Tibial artery (tissue), 4 donors: Measurements from ENCODE around the gene TMEM256.

ENCODE experiments used
- DNase-seq, 2 donors: peaks; one replicate each; pipeline ENCODE4 v3.0.0-alpha.2; 2019
- H3K27ac ChIP-seq, 2 donors: fragments of 200-600 bp; sonication (generic) in 1 of 2; 1 replicate in 1 of 2; 2 replicates in 1 of 2; pipeline ENCODE4 v1.5.1; 2018 to 2019; ENCODE audit warnings: mild to moderate bottlenecking in 1 of 2
- H3K27me3 ChIP-seq, 2 donors: fragments of 200-600 bp; sonication (generic) in 1 of 2; one replicate each; pipeline versions ENCODE4 v1.5.1 to v1.6.0; 2016 to 2019
- H3K36me3 ChIP-seq, 3 donors: fragments of 200-600 bp; sonication (generic) in 2 of 3; one replicate each; pipeline ENCODE4 v1.5.1; 2016 to 2019; ENCODE audit warnings: mild to moderate bottlenecking in 2 of 3
- H3K4me1 ChIP-seq, 4 donors: fragments of 200-600 bp; sonication (generic) in 2 of 4; 1 replicate in 3 of 4; 2 replicates in 1 of 4; pipeline ENCODE4 v1.5.1; 2016 to 2019
- H3K4me3 ChIP-seq, 2 donors: fragments of 200-600 bp; sonication (generic) in 1 of 2; 1 replicate in 1 of 2; 2 replicates in 1 of 2; pipeline ENCODE4 v1.5.1; 2018 to 2019; ENCODE audit warnings: mild to moderate bottlenecking in 2 of 2
- H3K9me3 ChIP-seq, 3 donors: fragments of 200-600 bp; sonication (generic) in 1 of 3; one replicate each; pipeline ENCODE4 v1.5.1; 2016 to 2019
- intact Hi-C: fragments of 100-400 bp; cut with DNase I; formaldehyde crosslinking; loops from one replicate; pipeline ENCODE4 v1.15.0; 2023; ENCODE audit warnings: low total_unique reads
- TF ChIP-seq, protein P1 (sequence below), 2 experiments: fragments of 200-600 bp in 1 of 2; fragments of 450-650 bp in 1 of 2; IDR thresholded peaks; one replicate each; pipeline ENCODE4 v1.5.1; 2017 to 2019; ENCODE audit warnings: antibody characterized with exemption in 2 of 2, mild to moderate bottlenecking in 1 of 2, moderate library complexity in 1 of 2

Gene TMEM256

DNA sequence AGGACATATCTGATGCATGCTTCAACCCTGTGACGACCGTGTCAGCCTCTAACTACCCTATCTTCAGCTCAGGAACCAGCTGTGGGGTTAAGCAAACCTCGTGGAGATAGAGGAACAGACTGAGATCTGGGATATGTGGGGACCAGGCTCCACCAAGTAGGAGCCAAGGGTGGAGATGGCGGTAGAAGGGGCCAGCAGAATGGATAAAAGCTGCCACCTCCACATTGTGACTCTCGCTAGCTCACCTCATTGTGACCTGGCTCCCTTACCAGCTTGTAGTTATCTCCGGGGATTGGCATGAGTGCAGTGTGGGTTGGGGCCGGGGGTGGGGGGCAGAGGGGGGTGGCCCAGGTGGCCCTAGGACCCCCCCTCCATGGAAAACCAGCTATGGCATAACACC lies 21.4 kb upstream of the TMEM256 start, which contains the start of gene SPEM2:
SPEM2 (plus strand) TSS at position 301 of the 400 bp plus-strand sequence; CDS start at position 374, 73 bp downstream.
- TF ChIP-seq, protein P1, sequence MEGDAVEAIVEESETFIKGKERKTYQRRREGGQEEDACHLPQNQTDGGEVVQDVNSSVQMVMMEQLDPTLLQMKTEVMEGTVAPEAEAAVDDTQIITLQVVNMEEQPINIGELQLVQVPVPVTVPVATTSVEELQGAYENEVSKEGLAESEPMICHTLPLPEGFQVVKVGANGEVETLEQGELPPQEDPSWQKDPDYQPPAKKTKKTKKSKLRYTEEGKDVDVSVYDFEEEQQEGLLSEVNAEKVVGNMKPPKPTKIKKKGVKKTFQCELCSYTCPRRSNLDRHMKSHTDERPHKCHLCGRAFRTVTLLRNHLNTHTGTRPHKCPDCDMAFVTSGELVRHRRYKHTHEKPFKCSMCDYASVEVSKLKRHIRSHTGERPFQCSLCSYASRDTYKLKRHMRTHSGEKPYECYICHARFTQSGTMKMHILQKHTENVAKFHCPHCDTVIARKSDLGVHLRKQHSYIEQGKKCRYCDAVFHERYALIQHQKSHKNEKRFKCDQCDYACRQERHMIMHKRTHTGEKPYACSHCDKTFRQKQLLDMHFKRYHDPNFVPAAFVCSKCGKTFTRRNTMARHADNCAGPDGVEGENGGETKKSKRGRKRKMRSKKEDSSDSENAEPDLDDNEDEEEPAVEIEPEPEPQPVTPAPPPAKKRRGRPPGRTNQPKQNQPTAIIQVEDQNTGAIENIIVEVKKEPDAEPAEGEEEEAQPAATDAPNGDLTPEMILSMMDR (IDR thresholded peaks at IDR 0.05): no peak
- no peak for DNase-seq
- Histone ChIP-seq H3K4me1 (no peaks in the 10 kb centered on the region), H3K27me3 (no peaks in the 10 kb centered on the region), H3K27ac (no peak within 1 kb of the TSS), H3K9me3 (no peaks in the 10 kb centered on the region), H3K4me3 (no peak within 1 kb of the TSS), H3K36me3 (no peaks in the 10 kb centered on the region)
- intact Hi-C loops: no loop called here

DNA sequence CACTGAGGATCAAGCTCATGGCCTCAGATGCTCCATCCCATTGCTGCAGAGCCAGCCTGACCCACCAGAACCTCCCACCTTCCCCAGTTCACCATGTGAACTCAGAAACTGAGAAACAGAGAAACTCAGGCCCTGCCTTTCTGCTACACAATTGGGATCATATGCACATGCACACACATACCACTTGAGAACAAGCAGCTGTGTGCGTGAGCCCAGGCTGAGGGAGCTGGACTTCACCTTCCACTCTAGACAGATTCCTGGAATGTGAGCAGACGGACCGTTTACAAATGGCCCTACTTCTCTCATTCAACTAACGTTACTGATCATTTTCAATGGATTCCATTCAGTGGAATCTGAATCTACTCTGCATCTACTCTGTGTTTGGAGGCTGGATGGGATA lies 19.8 kb upstream of the TMEM256 start:
- H3K4me1 ChIP-seq: no peaks in the 10 kb centered on the region
- H3K9me3 ChIP-seq: no peaks in the 10 kb centered on the region
- no peak overlapping the region for H3K4me3 ChIP-seq
- DNase-seq: no peak
- TF ChIP-seq, protein P1 (IDR thresholded peaks at IDR 0.05): no peak
- H3K36me3 ChIP-seq: no peaks in the 10 kb centered on the region
- H3K27ac ChIP-seq: no peak overlapping the region
- intact Hi-C loops: no loop called here
- peaks cover 0 to 7% of the 10 kb centered on the region in 2 donors for H3K27me3 ChIP-seq

DNA sequence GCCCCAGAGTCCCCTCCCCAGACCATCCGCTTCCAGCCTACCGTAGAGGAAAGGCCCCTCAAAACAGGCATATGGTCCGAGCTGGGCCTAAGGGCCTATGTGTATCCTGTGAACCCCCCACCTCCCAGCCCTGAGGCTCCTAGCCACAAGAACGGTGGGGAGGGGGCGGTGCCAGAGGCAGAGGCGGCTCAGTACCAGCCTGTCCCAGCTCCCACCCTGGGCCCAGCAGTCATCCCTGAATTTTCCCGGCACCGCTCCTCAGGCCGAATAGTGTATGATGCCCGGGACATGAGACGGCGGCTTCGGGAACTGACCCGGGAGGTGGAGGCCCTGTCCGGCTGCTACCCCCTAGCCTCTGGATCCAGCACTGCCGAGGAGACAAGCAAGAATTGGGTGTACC lies 17.3 kb upstream of the TMEM256 start:
- H3K27me3 ChIP-seq: peaks cover 0 to 9% of the 10 kb centered on the region in 2 donors
- DNase-seq: no peak
- TF ChIP-seq, protein P1 (IDR thresholded peaks at IDR 0.05): no peak
- H3K9me3 ChIP-seq: no peaks in the 10 kb centered on the region
- H3K4me1 ChIP-seq: no peaks in the 10 kb centered on the region
- no peak overlapping the region for H3K4me3 ChIP-seq
- no peak overlapping the region for H3K27ac ChIP-seq
- intact Hi-C loops: no loop called here
- H3K36me3 ChIP-seq: peaks cover 0 to 19% (median 13%) of the 10 kb centered on the region in 3 donors

DNA sequence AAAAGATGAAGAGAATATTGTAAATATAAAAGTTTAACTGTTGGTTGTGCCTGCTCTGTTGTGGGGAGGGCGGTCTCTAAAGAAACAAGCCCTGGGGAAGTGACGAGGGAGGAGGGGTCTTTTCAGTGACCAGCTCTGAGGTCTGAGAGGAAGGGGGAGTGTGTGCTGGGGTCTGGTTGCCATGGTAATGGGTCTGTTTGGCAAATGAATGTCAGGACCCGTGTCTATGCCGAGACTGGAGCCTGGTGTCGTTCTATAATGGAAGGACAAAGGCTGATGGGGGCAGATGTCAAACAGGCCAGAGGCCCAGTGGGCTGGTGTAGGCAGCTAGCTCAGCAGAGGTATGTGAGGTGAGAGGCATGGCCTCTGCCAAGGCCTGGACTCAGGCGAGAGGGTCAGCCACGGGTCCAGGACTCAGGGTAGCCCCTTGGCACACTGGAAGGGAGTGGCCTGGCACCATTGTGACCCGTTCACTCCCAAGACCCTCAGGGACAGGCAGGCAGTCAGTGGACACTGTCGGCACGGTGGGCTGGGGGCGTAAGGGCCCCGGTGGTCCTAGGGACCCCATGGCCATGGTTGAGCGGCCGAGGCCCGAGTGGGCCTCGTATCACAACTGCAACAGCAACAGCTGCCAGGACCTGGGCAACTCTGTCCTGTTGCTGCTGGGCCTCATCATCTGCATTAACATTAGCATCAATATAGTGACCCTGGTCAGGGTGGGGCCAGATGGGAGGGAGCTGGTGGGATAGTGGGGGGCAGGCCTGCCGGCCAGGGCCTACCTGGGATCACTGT lies 16.1 kb upstream of the TMEM256 start, which contains the start of gene SPEM1:
SPEM1 (plus strand) TSS at position 506 of the 792 bp plus-strand sequence; CDS start at position 567, 61 bp downstream.
- Histone ChIP-seq H3K4me3 (no peak within 1 kb of the TSS), H3K36me3 (peaks cover 0 to 31% (median 16%) of the 10 kb centered on the region in 3 donors), H3K27ac (no peak within 1 kb of the TSS), H3K9me3 (no peaks in the 10 kb centered on the region), H3K4me1 (no peaks in the 10 kb centered on the region), H3K27me3 (peaks cover 0 to 9% of the 10 kb centered on the region in 2 donors)
- no peak for DNase-seq
- TF ChIP-seq, protein P1 (IDR thresholded peaks at IDR 0.05): no peak
- intact Hi-C loops: no loop called here

DNA sequence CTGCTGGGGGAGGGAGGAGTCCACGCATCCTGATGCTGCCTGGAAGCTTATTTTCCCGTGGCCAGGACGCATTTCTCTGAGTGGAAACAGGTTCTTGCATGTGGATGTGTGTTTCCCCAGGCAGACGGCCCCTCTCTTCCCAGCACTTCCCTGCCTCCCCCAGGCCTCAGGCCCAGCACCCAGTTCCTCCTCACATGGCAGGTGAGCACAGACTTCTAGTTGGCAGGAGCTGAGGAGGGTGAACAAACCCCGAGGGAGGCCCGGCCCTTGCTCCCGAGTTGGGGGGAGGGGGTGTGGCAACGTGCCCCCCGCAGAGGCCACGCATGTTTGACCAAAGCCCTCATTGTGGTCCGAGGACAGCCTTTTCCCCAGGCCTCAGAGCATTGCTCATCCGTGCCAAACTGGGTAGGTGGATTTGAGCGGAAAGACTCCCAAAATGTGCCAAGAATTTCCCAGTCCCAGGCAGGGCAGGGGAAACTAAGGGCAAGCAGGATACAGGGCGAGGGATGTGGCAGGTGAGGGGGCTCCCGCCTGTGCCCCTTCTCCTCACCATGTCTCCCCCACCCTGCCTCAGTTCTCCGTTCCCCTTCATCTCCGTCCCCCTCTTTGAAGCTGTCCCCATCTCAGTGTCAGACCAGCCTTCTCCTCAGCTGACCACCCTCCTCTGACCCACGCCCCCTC lies 14.7 kb upstream of the TMEM256 start:
- H3K36me3 ChIP-seq: peaks cover 0 to 40% (median 20%) of the 10 kb centered on the region in 3 donors
- intact Hi-C loops: no loop called here
- no peak overlapping the region for H3K4me3 ChIP-seq
- no peaks in the 10 kb centered on the region for H3K4me1 ChIP-seq
- TF ChIP-seq, protein P1 (IDR thresholded peaks at IDR 0.05): no peak
- H3K27me3 ChIP-seq: peaks cover 0 to 9% of the 10 kb centered on the region in 2 donors
- H3K27ac ChIP-seq: no peak overlapping the region
- H3K9me3 ChIP-seq: no peaks in the 10 kb centered on the region
- DNase-seq: no peak
